Pancreas (tissue), 10 donors: Measurements from ENCODE around the gene METRN. TPM values are rescaled to one million over a fixed set of nuclear protein-coding genes. Genes with fewer than 3 reads are reported as not detected.

Experiments
- ATAC-seq, 4 donors: fragments of 200-7000 bp; cut with Tn5 transposase; one replicate each; pipeline versions ENCODE4 v1.8.0 to v1.9.1; 2020; ENCODE audit warnings: mild to moderate bottlenecking in 4 of 4, moderate library complexity in 4 of 4
- DNase-seq, 6 donors: peaks; one replicate each; pipeline ENCODE4 v3.0.0-alpha.2; 2020
- FAIRE-seq: peaks from 2 replicates; lab custom pipeline; 2012; peaks lifted over from hg19 to GRCh38; lab: Jason Lieb, UNC
- H3K27ac ChIP-seq, 4 donors: fragments of 200-600 bp; sonication (generic); 1 replicate in 3 of 4; 2 replicates in 1 of 4; pipeline versions ENCODE4 v1.5.0 to v1.8.0; 2020
- H3K27me3 ChIP-seq, 4 donors: fragments of 200-600 bp; one replicate each; pipeline ENCODE4 v1.8.0; 2021
- H3K36me3 ChIP-seq, 3 donors: fragments of 200-600 bp; sonication (generic) in 1 of 3; one replicate each; pipeline versions ENCODE4 v1.5.0 to v1.8.0; 2020 to 2021
- H3K4me1 ChIP-seq, 3 donors: fragments of 200-600 bp; one replicate each; pipeline ENCODE4 v1.8.0; 2021
- H3K4me3 ChIP-seq, 4 donors: fragments of 200-600 bp; sonication (generic) in 2 of 4; one replicate each; pipeline versions ENCODE4 v1.5.0 to v1.8.0; 2020 to 2021
- H3K9me3 ChIP-seq, 4 donors: fragments of 200-600 bp; one replicate each; pipeline ENCODE4 v1.8.0; 2021
- CTCF ChIP-seq, 4 donors: fragments of 200-600 bp; sonication (generic) in 3 of 4; IDR thresholded peaks; one replicate each; pipeline versions ENCODE4 v1.5.0 to v1.8.0; 2021; ENCODE audit warnings: antibody characterized with exemption in 4 of 4
- WGBS, 2 donors: extraction: QIAGEN DNeasy Blood & Tissue Kit; methylation state at CpG; one replicate each; pipeline ENCODE4 v1.1.7; 2013; 5-methylcytosine and 5-hydroxymethylcytosine counted together
- intact Hi-C, 3 donors: fragments of 100-400 bp; cut with DNase I; formaldehyde crosslinking; loops; one replicate each; pipeline versions ENCODE4 v1.11.1 to v1.14.2; 2022
- polyA plus RNA-seq, 2 donors: library from polyadenylated mRNA; stranded (reverse); fragments of 200-250 nt; gene quantifications; one replicate each; pipeline ENCODE4 v1.2.3, GENCODE V29; 2013
- total RNA-seq, 6 donors: library from RNA; stranded (reverse); fragmentation: NEBNext Ultra II Directional in 4 of 6; extraction: Animal tissue kit (Norgen Biotek cat#: 25700) in 4 of 6; gene quantifications; one replicate each; pipeline versions ENCODE4 v1.2.1 to v1.2.4, GENCODE V29; 2021 to 2023
- donor health status: healthy with polysubstance abuse.
- donor health status: DM: no; HTN: no; CAD: no; lungs with moderate emphysema.
- donor health status: DM: no; HTN: no; CAD: no.
- donor health status: control.
- donor health status: control.
- donor health status: Bipolar disorder and iron deficiency.
- donor health status: DM: yes; HTN: yes; CAD: no.
- donor health status: DM: no; HTN: no; CAD: no.
- donor health status: DM: no; HTN: no; CAD: no.
- donor health status: DM: yes; HTN: yes; CAD: no.

Gene METRN
- total and polyA plus RNA-seq, 8 donors, result 27.6 to 82.0 (median 42.2) TPM

- 3 to 4% methylated on average over 69 to 71 of the region's 71 CpGs for WGBS, 2 donors
- no peak overlapping the region for H3K27ac ChIP-seq
- FAIRE-seq (no peak), ATAC-seq (peak; percentile 42 to 65 (median 51)), DNase-seq (peak in 1 of 6 donors; percentile 50)
- no peaks in the 10 kb centered on the region for H3K36me3 ChIP-seq
- H3K4me3 ChIP-seq, result peak overlapping the region in 2 of 4 donors; percentile 15 to 24
- peaks cover 0 to 16% (median 3%) of the 10 kb centered on the region in 4 donors for H3K27me3 ChIP-seq
- H3K4me1 ChIP-seq, result peaks cover 0 to 19% (median 6%) of the 10 kb centered on the region in 3 donors
- no peaks in the 10 kb centered on the region for H3K9me3 ChIP-seq
- intact Hi-C loops, result no loop called here
- no peak for TF ChIP-seq CTCF (IDR thresholded peaks at IDR 0.05)
Observed at GRCh38 chr16:695355-696089, 19.4 kb upstream of the METRN start.

- WGBS, 2 donors, result 65 to 78% methylated on average over 19 of the region's 19 CpGs
- Histone ChIP-seq H3K4me3 (no peak overlapping the region), H3K4me1 (peaks cover 0 to 16% (median 6%) of the 10 kb centered on the region in 3 donors), H3K36me3 (no peaks in the 10 kb centered on the region), H3K9me3 (no peaks in the 10 kb centered on the region), H3K27me3 (peaks cover 0 to 41% (median 11%) of the 10 kb centered on the region in 4 donors), H3K27ac (no peak overlapping the region)
- intact Hi-C loops, result no loop called here
- no peak for FAIRE-seq
- TF ChIP-seq CTCF (IDR thresholded peaks at IDR 0.05), result no peak
- no peak for DNase-seq
- no peak for ATAC-seq
Observed at GRCh38 chr16:698911-699671, 15.8 kb upstream of the METRN start.

- H3K27ac ChIP-seq, result no peak overlapping the region
- peaks cover 0 to under 1% (median 0%) of the 10 kb centered on the region in 3 donors for H3K4me1 ChIP-seq
- no peaks in the 10 kb centered on the region for H3K36me3 ChIP-seq
- H3K27me3 ChIP-seq, result peaks cover 0 to 47% (median 14%) of the 10 kb centered on the region in 4 donors
- FAIRE-seq (no peak), DNase-seq (peak in 2 of 6 donors; percentile 46 to 85), ATAC-seq (peak; percentile 66 to 85 (median 72))
- WGBS, 2 donors, result 6 to 8% methylated on average over 52 to 76 of the region's 76 CpGs
- H3K9me3 ChIP-seq, result no peaks in the 10 kb centered on the region
- intact Hi-C loops, result loop anchor here in 1 of 3 donors (10.0 kb wide), 1 partner anchor 84 kb away; the partner anchor contains the start of genes CHTF18 and RPUSD1
- peak overlapping the region in 1 of 4 donors; percentile 14 for H3K4me3 ChIP-seq
- no peak for TF ChIP-seq CTCF (IDR thresholded peaks at IDR 0.05)
Observed at GRCh38 chr16:700684-701584, 14.0 kb upstream of the METRN start.

- no peak for FAIRE-seq
- Histone ChIP-seq H3K27ac (no peak overlapping the region), H3K9me3 (no peaks in the 10 kb centered on the region), H3K27me3 (peaks cover 0 to 40% (median 14%) of the 10 kb centered on the region in 4 donors), H3K4me3 (no peak overlapping the region), H3K4me1 (no peaks in the 10 kb centered on the region), H3K36me3 (no peaks in the 10 kb centered on the region)
- 68 to 78% methylated on average over 19 of the region's 19 CpGs for WGBS, 2 donors
- no peak for DNase-seq
- TF ChIP-seq CTCF (IDR thresholded peaks at IDR 0.05), result no peak
- ATAC-seq, result no peak
- intact Hi-C loops, result loop anchor here in 1 of 3 donors (10.0 kb wide), 1 partner anchor 82 kb away; the partner anchor contains the start of genes CHTF18 and RPUSD1
Observed at GRCh38 chr16:702341-702740, 12.6 kb upstream of the METRN start.
